GM12873 (cell line): ENCODE data around the gene PLCH2.

Source experiments
- TF ChIP-seq, protein P1 (sequence below): IDR thresholded peaks from 2 replicates; pipeline ENCODE4 v1.5.1; 2012; ENCODE audit warnings: low read depth, mild to moderate bottlenecking, moderate library complexity, low read length, control low read depth; ENCODE audit not compliant: insufficient read depth; ENCODE audit errors: missing control alignments

The PLCH2 gene

DNA sequence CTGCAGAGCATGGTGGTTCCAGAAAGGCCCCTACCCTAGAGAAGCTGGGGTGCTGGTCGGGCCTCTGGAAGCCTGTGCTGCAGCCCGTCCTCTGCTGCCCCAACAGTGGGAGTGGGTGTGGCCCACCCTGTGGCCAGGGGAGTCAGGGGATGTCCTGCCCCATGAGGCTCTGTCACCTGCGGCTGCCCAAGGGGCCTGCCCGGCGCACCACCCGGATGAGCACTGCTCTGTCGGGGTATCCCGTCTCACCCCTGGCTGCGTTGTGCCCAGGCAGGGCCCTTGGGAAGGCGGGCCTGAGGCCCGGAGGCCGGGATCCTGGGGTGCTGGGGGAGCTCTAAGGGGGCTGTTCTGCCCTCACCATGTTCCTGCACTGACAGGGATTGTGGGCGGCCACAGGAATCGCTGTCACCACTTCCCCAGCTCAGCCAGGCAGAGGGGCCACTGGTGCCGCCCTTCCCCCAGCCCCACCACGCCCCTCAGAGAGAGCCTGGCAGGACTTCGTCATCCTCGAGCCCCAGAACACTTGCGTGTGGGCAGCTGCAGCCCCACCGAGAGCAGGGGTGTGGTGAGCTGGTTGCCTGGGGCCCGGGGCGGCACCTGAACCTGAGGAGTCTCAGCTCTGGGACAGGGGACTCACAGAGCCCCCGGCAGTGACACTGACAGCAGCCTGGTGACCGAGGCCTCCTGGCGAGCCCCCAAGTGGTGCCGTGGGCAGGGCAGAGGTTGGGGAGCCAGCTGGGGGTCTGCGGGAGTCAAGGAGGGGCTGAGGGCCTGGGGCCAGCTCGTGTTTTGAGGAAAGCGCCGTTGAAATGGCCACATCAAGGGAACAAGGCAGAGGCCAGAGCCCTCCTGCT lies 30.1 kb downstream of the PLCH2 start:
- TF ChIP-seq, protein P1, sequence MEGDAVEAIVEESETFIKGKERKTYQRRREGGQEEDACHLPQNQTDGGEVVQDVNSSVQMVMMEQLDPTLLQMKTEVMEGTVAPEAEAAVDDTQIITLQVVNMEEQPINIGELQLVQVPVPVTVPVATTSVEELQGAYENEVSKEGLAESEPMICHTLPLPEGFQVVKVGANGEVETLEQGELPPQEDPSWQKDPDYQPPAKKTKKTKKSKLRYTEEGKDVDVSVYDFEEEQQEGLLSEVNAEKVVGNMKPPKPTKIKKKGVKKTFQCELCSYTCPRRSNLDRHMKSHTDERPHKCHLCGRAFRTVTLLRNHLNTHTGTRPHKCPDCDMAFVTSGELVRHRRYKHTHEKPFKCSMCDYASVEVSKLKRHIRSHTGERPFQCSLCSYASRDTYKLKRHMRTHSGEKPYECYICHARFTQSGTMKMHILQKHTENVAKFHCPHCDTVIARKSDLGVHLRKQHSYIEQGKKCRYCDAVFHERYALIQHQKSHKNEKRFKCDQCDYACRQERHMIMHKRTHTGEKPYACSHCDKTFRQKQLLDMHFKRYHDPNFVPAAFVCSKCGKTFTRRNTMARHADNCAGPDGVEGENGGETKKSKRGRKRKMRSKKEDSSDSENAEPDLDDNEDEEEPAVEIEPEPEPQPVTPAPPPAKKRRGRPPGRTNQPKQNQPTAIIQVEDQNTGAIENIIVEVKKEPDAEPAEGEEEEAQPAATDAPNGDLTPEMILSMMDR, result no peak

DNA sequence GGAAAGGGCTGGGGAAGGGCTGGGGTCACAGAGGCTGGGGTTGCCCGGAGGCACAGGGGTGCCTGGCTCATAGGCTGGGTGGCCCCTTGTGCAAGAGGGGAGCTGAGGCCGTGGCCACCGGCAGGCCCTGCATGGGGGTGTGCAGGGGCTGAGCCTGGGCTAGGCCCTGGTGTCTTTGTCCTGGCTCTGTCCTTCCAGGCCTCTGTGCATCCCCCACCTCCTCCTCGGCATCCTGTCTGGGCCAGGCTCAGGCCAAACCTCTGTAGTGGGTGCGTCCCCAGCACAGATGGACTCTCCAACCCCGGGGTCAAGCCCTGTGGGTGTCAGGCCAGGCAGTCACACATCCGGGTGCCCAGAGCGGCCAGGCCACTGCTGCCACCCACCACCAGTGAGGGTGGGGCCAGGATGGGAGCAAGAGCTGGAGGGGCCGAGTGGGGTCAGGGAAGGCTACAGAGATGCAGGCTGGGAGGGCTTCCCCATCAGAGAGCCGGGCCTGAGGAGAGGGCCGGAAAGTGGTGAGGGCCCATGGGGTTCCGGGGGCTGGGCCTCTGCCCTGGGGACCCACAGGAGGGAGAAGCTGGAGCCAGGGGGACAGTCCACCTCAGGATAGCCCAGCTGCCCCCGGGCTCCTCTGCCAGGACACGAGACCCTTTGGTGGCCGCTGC lies 30.9 kb downstream of the PLCH2 start:
- TF ChIP-seq, protein P1, result no peak

DNA sequence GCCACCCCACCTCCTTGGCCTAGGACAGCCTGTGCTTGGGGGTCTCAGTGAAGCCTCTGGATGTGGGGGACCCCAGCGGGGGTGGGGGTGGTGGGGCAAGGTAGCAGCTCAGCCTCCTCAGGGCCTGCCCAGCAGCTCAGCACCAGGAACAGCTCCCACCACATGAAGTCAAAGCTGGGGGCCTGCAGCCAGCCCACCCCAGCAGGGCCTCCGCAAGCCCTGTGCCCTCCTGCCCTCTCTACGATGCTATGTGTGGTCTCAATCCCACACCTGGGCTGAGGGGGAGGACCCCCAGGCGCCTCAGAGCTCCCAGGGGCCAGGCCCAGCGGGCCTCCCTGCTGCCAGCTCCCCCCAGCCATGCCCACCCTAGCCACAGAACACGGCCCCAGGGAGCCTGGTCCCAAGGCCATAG lies 31.7 kb downstream of the PLCH2 start:
- TF ChIP-seq, protein P1, result no peak

DNA sequence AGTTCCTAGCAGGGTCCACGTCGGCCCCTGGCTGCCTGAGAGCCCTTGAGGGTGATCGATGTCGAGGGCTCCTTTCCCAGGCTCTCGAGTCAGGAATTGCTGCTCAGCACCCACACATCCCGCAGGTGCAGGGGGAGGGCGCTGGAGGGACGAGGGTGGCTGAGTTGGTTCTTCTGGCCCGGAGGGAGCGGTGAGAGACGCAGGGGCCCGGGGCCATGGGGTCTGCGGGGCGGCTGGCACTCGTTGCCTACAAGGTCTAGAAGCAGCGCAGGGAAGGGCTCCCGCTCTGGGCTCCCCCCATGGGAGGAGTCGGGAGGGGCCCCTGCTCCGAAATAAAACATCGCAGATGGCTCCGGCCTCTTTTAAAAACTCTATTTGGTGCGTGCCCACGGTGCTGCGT lies 32.1 kb downstream of the PLCH2 start:
- TF ChIP-seq, protein P1, result no peak

DNA sequence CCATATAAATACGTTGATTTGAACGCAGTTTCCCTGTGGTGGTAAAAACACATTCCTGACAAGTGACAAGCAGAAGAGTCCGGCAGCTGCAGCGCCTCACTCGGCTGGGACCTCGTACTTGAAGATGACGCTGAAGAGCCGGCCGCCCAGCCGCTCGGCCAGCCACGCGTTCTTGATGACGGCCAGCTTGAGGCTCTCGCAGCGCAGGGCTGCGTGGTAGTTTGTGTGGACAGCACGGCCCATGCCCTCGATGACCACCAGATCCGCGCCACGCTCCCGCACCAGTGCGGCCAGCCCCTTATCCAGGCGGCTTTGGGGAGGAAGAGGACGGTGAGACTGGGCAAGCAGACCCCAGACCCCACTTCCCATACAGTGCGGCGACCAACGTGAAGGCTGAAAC lies 32.7 kb downstream of the PLCH2 start:
- TF ChIP-seq, protein P1, result no peak

DNA sequence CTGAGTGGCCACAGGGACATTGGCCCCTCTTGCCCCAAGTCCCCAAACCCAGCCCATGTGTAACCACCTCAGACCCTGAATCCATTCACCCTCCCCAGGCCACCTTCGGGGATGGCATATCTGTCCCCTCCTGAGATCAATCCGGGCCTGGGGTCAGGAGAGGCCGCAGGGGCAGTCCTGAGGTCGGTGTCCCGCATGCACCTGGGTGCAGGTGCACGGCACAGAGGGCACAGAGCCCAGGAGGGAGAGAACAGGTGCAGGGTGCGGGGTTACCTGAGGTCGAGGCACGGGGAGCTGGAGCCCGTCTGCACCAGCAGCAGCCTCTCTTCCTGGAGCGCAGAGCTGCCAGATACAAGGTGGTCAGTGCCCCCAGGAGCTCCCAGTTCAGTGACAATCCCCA lies 33.5 kb downstream of the PLCH2 start:
- TF ChIP-seq, protein P1, result no peak

DNA sequence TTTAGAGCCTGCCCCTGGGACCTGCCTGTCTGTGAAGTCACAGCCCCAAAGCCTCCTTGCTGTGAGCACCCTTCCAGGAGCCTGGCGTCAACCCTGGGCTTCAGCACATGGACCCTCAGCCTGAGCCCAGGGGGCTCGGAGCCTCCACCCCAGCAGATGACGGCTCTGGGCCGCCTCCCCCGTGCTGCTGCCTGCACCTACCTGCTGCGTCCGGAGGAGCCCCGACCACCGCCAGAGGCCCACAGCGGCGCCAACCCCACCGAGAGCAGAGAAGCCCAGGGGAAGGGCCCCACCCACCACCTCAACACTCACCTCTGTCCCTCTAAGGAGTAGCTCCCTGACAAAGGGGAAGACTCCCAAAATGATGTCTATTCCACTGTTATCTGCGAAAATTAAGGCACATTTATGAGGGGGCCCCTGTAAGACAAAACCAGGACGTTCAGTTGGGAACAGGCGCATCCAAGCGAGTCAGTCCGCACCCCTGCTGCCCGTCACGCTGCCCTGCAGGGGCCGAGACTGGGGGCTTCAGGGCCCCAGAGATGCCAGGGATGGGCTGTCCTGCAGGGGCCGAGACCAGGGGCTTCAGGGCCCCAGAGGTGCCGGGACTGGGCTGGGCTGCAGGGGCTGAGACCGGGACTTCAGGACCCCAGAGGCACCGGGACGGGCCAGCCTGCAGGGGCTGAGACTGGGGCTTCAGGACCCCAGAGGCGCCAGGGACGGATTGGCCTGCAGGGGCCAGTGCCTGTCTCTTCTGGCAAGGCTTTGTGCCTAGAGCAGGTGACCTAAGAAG lies 34.5 kb downstream of the PLCH2 start:
- TF ChIP-seq, protein P1, result no peak
